Uterus (tissue), 4 donors: ENCODE measurements around the gene CRYBG1. TPM values are rescaled to one million over a fixed set of nuclear protein-coding genes. Genes with fewer than 3 reads are reported as not detected.

Experiments used
- DNase-seq, 2 donors: peaks; one replicate each; pipeline ENCODE4 v3.0.0-alpha.2; 2019 to 2020
- H3K27ac ChIP-seq, 2 donors: fragments of 200-600 bp; sonication (generic); 1 replicate in 1 of 2; 2 replicates in 1 of 2; pipeline ENCODE4 v1.5.1; 2016 to 2018
- H3K27me3 ChIP-seq, 2 donors: fragments of 200-600 bp; sonication (generic); one replicate each; pipeline ENCODE4 v1.5.1; 2018 to 2019; ENCODE audit warnings: control low read depth in 1 of 2
- H3K36me3 ChIP-seq, 2 donors: fragments of 200-600 bp; sonication (generic); one replicate each; pipeline ENCODE4 v1.5.1; 2019; ENCODE audit warnings: control low read depth in 1 of 2
- H3K4me1 ChIP-seq, 2 donors: fragments of 200-600 bp; sonication (generic); one replicate each; pipeline ENCODE4 v1.5.1; 2018 to 2019; ENCODE audit warnings: control low read depth in 1 of 2
- H3K4me3 ChIP-seq, 2 donors: fragments of 200-600 bp; sonication (generic); 1 replicate in 1 of 2; 2 replicates in 1 of 2; pipeline ENCODE4 v1.5.1; 2018 to 2019; ENCODE audit warnings: mild to moderate bottlenecking in 1 of 2
- H3K9me3 ChIP-seq, 2 donors: fragments of 200-600 bp; sonication (generic); one replicate each; pipeline ENCODE4 v1.5.1; 2019; ENCODE audit warnings: control low read depth in 1 of 2
- POLR2A ChIP-seq, 2 donors: fragments of 450-650 bp; IDR thresholded peaks; one replicate each; pipeline ENCODE4 v1.6.1; 2016; ENCODE audit warnings: antibody characterized with exemption in 2 of 2, mild to moderate bottlenecking in 1 of 2, moderate library complexity in 1 of 2
- intact Hi-C: fragments of 100-400 bp; cut with DNase I; formaldehyde crosslinking; loops from one replicate; pipeline ENCODE4 v1.15.1; 2023; ENCODE audit warnings: low total_unique reads
- total RNA-seq, 4 donors: library from RNA; depleted of rRNA in 3 of 4; stranded (reverse); fragments of >200 nt in 3 of 4; gene quantifications; one replicate each; pipeline versions ENCODE4 v1.1.0 to v1.2.4, GENCODE V29; 2014 to 2023
- TF ChIP-seq, protein P1 (sequence below), 4 experiments: fragments of 200-600 bp in 2 of 4; fragments of 450-650 bp in 2 of 4; sonication (generic) in 2 of 4; IDR thresholded peaks; one replicate each; pipeline ENCODE4 v1.5.1; 2016 to 2019; ENCODE audit warnings: antibody characterized with exemption in 4 of 4, mild to moderate bottlenecking in 2 of 4, moderate library complexity in 1 of 4
- donor health status: DM: yes; HTN: yes; CAD: no.

CRYBG1 gene
- total RNA-seq, 4 donors from 2014 or later: 3.6 to 65.3 (median 8.9) TPM

- Histone ChIP-seq H3K4me3 (no peak overlapping the region), H3K9me3 (no peaks in the 10 kb centered on the region), H3K36me3 (no peaks in the 10 kb centered on the region), H3K4me1 (no peaks in the 10 kb centered on the region), H3K27ac (no peak overlapping the region), H3K27me3 (no peaks in the 10 kb centered on the region)
- TF ChIP-seq, protein P1, sequence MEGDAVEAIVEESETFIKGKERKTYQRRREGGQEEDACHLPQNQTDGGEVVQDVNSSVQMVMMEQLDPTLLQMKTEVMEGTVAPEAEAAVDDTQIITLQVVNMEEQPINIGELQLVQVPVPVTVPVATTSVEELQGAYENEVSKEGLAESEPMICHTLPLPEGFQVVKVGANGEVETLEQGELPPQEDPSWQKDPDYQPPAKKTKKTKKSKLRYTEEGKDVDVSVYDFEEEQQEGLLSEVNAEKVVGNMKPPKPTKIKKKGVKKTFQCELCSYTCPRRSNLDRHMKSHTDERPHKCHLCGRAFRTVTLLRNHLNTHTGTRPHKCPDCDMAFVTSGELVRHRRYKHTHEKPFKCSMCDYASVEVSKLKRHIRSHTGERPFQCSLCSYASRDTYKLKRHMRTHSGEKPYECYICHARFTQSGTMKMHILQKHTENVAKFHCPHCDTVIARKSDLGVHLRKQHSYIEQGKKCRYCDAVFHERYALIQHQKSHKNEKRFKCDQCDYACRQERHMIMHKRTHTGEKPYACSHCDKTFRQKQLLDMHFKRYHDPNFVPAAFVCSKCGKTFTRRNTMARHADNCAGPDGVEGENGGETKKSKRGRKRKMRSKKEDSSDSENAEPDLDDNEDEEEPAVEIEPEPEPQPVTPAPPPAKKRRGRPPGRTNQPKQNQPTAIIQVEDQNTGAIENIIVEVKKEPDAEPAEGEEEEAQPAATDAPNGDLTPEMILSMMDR (IDR thresholded peaks at IDR 0.05): no peak
- no peak for TF ChIP-seq POLR2A (IDR thresholded peaks at IDR 0.05)
- DNase-seq: no peak
- intact Hi-C loops: no loop called here
These were observed 125.7 kb downstream of the CRYBG1 start for GRCh38 chr6:106486236-106486635.

- no peak overlapping the region for H3K4me3 ChIP-seq
- H3K27ac ChIP-seq: no peak overlapping the region
- H3K36me3 ChIP-seq: no peaks in the 10 kb centered on the region
- TF ChIP-seq, protein P1 (IDR thresholded peaks at IDR 0.05): no peak
- TF ChIP-seq POLR2A (IDR thresholded peaks at IDR 0.05): no peak
- no peak for DNase-seq
- intact Hi-C loops: no loop called here
- no peaks in the 10 kb centered on the region for H3K4me1 ChIP-seq
- no peaks in the 10 kb centered on the region for H3K27me3 ChIP-seq
- H3K9me3 ChIP-seq: no peaks in the 10 kb centered on the region
These were observed 128.2 kb downstream of the CRYBG1 start for GRCh38 chr6:106488494-106489370.

- intact Hi-C loops: no loop called here
- H3K27me3 ChIP-seq: peaks cover 0 to 9% of the 10 kb centered on the region in 2 donors
- no peak overlapping the region for H3K27ac ChIP-seq
- no peaks in the 10 kb centered on the region for H3K9me3 ChIP-seq
- no peak for DNase-seq
- no peaks in the 10 kb centered on the region for H3K4me1 ChIP-seq
- no peak for TF ChIP-seq POLR2A (IDR thresholded peaks at IDR 0.05)
- TF ChIP-seq, protein P1 (IDR thresholded peaks at IDR 0.05): no peak
- H3K36me3 ChIP-seq: no peaks in the 10 kb centered on the region
- H3K4me3 ChIP-seq: no peak overlapping the region
These were observed 129.5 kb downstream of the CRYBG1 start for GRCh38 chr6:106490030-106490429.

DNA sequence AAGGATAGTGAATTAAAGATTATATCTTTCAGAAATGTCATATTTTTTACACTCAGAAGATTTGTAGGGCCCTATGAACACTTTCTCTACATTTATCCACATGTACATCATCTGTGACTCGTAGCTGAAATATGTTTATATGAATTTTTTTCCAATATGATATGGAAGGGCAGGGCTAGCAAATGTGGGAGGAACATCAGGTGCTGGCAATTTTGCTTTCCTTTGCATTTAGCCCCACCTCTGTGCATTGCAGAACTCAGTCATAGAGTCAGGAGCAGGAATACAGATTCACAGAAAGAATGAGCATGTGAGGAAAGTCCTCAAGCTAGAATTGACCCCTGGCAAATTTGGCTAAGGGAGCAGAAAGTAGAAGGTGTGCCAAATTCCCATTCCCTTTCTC lies 129.9 kb downstream of the CRYBG1 start:
- Histone ChIP-seq H3K27ac (no peak overlapping the region), H3K4me3 (no peak overlapping the region), H3K27me3 (peaks cover 0 to 9% of the 10 kb centered on the region in 2 donors), H3K9me3 (no peaks in the 10 kb centered on the region), H3K4me1 (no peaks in the 10 kb centered on the region), H3K36me3 (no peaks in the 10 kb centered on the region)
- TF ChIP-seq, protein P1 (IDR thresholded peaks at IDR 0.05): no peak
- TF ChIP-seq POLR2A (IDR thresholded peaks at IDR 0.05): no peak
- intact Hi-C loops: no loop called here
- DNase-seq: no peak

- intact Hi-C loops: no loop called here
- no peak for DNase-seq
- H3K36me3 ChIP-seq: no peaks in the 10 kb centered on the region
- no peaks in the 10 kb centered on the region for H3K4me1 ChIP-seq
- no peak overlapping the region for H3K4me3 ChIP-seq
- peaks cover 0 to 9% of the 10 kb centered on the region in 2 donors for H3K27me3 ChIP-seq
- no peaks in the 10 kb centered on the region for H3K9me3 ChIP-seq
- no peak overlapping the region for H3K27ac ChIP-seq
- no peak for TF ChIP-seq POLR2A (IDR thresholded peaks at IDR 0.05)
- TF ChIP-seq, protein P1 (IDR thresholded peaks at IDR 0.05): no peak
These were observed 130.5 kb downstream of the CRYBG1 start for GRCh38 chr6:106490974-106491373.
